Astrocyte (in vitro differentiated cells and primary cell): Measurements from ENCODE around the gene MED27. TPM values are rescaled to one million over a fixed set of nuclear protein-coding genes. Genes with fewer than 3 reads are reported as not detected.

ENCODE experiments used
- DNase-seq: peaks from one replicate; pipeline ENCODE4 v3.0.0-alpha.2; 2010; ENCODE audit warnings: low read depth
- FAIRE-seq: peaks from 2 replicates; lab custom pipeline; 2011; peaks lifted over from hg19 to GRCh38; lab: Jason Lieb, UNC
- H2AFZ ChIP-seq: 2 replicates; pipeline ENCODE4 v1.6.0; 2012; ENCODE audit warnings: low read depth, low read length, inconsistent platforms
- H3K27ac ChIP-seq: 2 replicates; pipeline ENCODE4 v1.5.1; 2011; ENCODE audit warnings: low read depth, low read length, inconsistent platforms
- H3K27me3 ChIP-seq: 2 replicates; pipeline ENCODE4 v1.6.0; 2011; ENCODE audit warnings: low read length, inconsistent platforms; ENCODE audit not compliant: insufficient read depth
- H3K36me3 ChIP-seq: 2 replicates; pipeline ENCODE4 v1.5.1; 2011; ENCODE audit warnings: low read length, inconsistent platforms; ENCODE audit not compliant: insufficient read depth
- H3K4me1 ChIP-seq: 2 replicates; pipeline ENCODE4 v1.5.1; 2011; ENCODE audit warnings: low read length, inconsistent platforms; ENCODE audit not compliant: insufficient read depth
- H3K4me2 ChIP-seq: 2 replicates; pipeline ENCODE4 v1.6.0; 2012; ENCODE audit warnings: low read length, inconsistent platforms
- H3K4me3 ChIP-seq: 2 replicates; pipeline ENCODE4 v1.5.1; 2011; ENCODE audit warnings: low read depth, mild to moderate bottlenecking, low read length, inconsistent platforms; ENCODE audit not compliant: insufficient read depth
- H3K79me2 ChIP-seq: 2 replicates; pipeline ENCODE4 v1.6.0; 2012; ENCODE audit warnings: mild to moderate bottlenecking, low read length, inconsistent platforms; ENCODE audit not compliant: insufficient read depth
- H3K9ac ChIP-seq: 2 replicates; pipeline ENCODE4 v1.6.0; 2012; ENCODE audit warnings: mild to moderate bottlenecking, low read length, inconsistent platforms
- H3K9me3 ChIP-seq: 2 replicates; pipeline ENCODE4 v1.5.1; 2012; ENCODE audit warnings: low read depth, mild to moderate bottlenecking, low read length, inconsistent platforms; ENCODE audit not compliant: insufficient read depth
- H4K20me1 ChIP-seq: 2 replicates; pipeline ENCODE4 v1.6.0; 2012; ENCODE audit warnings: low read length, inconsistent platforms; ENCODE audit not compliant: insufficient read depth
- H3K27ac Mint-ChIP-seq: one replicate; pipeline ENCODE4 v1.8.0; 2021; ENCODE audit warnings: mild to moderate bottlenecking, mixed read lengths; ENCODE audit not compliant: unreplicated experiment
- H3K27me3 Mint-ChIP-seq: one replicate; pipeline ENCODE4 v1.8.0; 2021; ENCODE audit warnings: low read depth, mixed read lengths; ENCODE audit not compliant: unreplicated experiment
- H3K36me3 Mint-ChIP-seq: one replicate; pipeline ENCODE4 v1.8.0; 2021; ENCODE audit warnings: low read depth, mixed read lengths; ENCODE audit not compliant: unreplicated experiment
- H3K4me1 Mint-ChIP-seq: one replicate; pipeline ENCODE4 v1.8.0; 2021; ENCODE audit warnings: low read depth, mixed read lengths; ENCODE audit not compliant: unreplicated experiment
- H3K4me3 Mint-ChIP-seq: one replicate; pipeline ENCODE4 v1.8.0; 2021; ENCODE audit warnings: mild to moderate bottlenecking, moderate library complexity, mixed read lengths; ENCODE audit not compliant: unreplicated experiment
- H3K9me3 Mint-ChIP-seq: one replicate; pipeline ENCODE4 v1.8.0; 2021; ENCODE audit warnings: mild to moderate bottlenecking, mixed read lengths; ENCODE audit not compliant: unreplicated experiment
- CTCF ChIP-seq: IDR thresholded peaks from 2 replicates; pipeline ENCODE4 v1.5.1; 2011; ENCODE audit warnings: low read depth, mild to moderate bottlenecking, inconsistent platforms, low read length, moderate library complexity; ENCODE audit not compliant: insufficient read depth
- EZH2 ChIP-seq: IDR thresholded peaks from 2 replicates; pipeline ENCODE4 v1.6.1; 2012; ENCODE audit warnings: mild to moderate bottlenecking, low read length, inconsistent platforms; ENCODE audit not compliant: insufficient read depth
- total RNA-seq: library from RNA; stranded (reverse); gene quantifications from 2 replicates; pipeline ENCODE4 v1.2.1, GENCODE V29; 2021

Gene MED27
- total RNA-seq, 1 donor from 2014 or later: 26.9 TPM

DNA sequence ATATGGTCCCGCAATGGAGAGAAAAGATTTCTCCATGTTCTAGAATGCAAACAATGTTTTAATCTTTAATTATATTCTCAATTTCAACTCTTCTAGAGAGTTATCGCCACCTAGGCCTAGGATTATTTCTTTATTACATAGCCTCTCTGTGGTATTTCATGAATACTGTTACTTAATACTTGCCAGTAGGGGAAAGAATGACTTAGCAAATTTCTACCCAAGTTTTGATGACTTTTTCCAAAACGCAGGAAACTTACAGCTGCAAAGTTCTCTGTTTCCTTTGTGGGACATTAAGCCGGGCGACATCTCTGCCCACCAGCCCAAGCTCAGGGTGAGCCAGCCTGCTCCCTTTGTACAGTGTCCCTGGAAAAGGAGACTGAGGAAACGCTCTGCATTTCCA is 73.8 kb downstream of the MED27 start:
- H3K9ac ChIP-seq: no peak overlapping the region
- no peak for FAIRE-seq
- H3K79me2 ChIP-seq: peaks cover 24% of the 10 kb centered on the region
- H2AFZ ChIP-seq: no peak overlapping the region
- H3K4me1 ChIP-seq: peaks cover 16% of the 10 kb centered on the region
- H4K20me1 ChIP-seq: peaks cover 62% of the 10 kb centered on the region
- DNase-seq: no peak
- no peak overlapping the region for H3K4me3 Mint-ChIP-seq
- H3K27me3 ChIP-seq: no peaks in the 10 kb centered on the region
- H3K9me3 ChIP-seq: peaks cover 3% of the 10 kb centered on the region
- no peak overlapping the region for H3K4me2 ChIP-seq
- TF ChIP-seq CTCF (no peak), EZH2 (no peak)
- H3K4me3 ChIP-seq: no peak overlapping the region
- peaks cover 16% of the 10 kb centered on the region for H3K36me3 Mint-ChIP-seq
- H3K27ac ChIP-seq: no peak overlapping the region
- no peaks in the 10 kb centered on the region for H3K36me3 ChIP-seq
- H3K9me3 Mint-ChIP-seq: peaks cover 7% of the 10 kb centered on the region
- H3K27me3 Mint-ChIP-seq: no peaks in the 10 kb centered on the region
- no peak overlapping the region for H3K27ac Mint-ChIP-seq
- H3K4me1 Mint-ChIP-seq: peaks cover 51% of the 10 kb centered on the region

DNA sequence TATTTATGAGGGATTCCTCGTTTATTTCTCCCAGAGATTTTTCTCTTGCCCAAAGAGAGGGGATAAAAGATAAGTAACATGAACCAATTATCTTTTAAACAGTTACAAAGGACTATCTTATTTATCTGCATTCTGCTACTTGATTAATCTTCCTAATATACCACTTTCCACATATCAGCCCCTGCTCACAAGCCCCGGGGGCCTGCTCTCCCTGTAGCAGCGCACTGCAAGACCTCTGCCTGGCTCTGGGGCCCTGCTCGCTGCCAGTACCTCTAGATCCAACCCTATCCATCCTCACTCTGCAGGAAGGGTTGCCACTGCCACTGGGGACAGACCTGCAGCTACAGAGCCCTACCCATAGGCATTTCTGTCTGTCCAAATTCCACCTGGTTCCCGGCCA is 75.3 kb downstream of the MED27 start:
- no peak overlapping the region for H2AFZ ChIP-seq
- H3K79me2 ChIP-seq: peaks cover 24% of the 10 kb centered on the region
- Mint-ChIP-seq H3K4me1 (peaks cover 61% of the 10 kb centered on the region), H3K36me3 (peaks cover 18% of the 10 kb centered on the region), H3K4me3 (no peak overlapping the region), H3K27me3 (no peaks in the 10 kb centered on the region), H3K9me3 (peaks cover 7% of the 10 kb centered on the region), H3K27ac (no peak overlapping the region)
- no peak overlapping the region for H3K4me2 ChIP-seq
- no peak overlapping the region for H3K27ac ChIP-seq
- H3K9ac ChIP-seq: no peak overlapping the region
- H3K4me3 ChIP-seq: no peak overlapping the region
- peaks cover 68% of the 10 kb centered on the region for H4K20me1 ChIP-seq
- no peaks in the 10 kb centered on the region for H3K27me3 ChIP-seq
- TF ChIP-seq EZH2 (no peak), CTCF (no peak)
- peaks cover 3% of the 10 kb centered on the region for H3K9me3 ChIP-seq
- peaks cover 22% of the 10 kb centered on the region for H3K4me1 ChIP-seq
- FAIRE-seq: no peak
- no peaks in the 10 kb centered on the region for H3K36me3 ChIP-seq
- DNase-seq: no peak

GRCh38 chr9:132003896-132004295 is 75.8 kb downstream of the MED27 start:
- H3K9me3 ChIP-seq: peaks cover 3% of the 10 kb centered on the region
- H3K79me2 ChIP-seq: peaks cover 24% of the 10 kb centered on the region
- peaks cover 22% of the 10 kb centered on the region for H3K4me1 ChIP-seq
- Mint-ChIP-seq H3K36me3 (peaks cover 18% of the 10 kb centered on the region), H3K4me3 (no peak overlapping the region), H3K27ac (no peak overlapping the region), H3K9me3 (peaks cover 7% of the 10 kb centered on the region), H3K4me1 (peaks cover 62% of the 10 kb centered on the region), H3K27me3 (no peaks in the 10 kb centered on the region)
- FAIRE-seq (no peak), DNase-seq (no peak)
- no peak overlapping the region for H3K4me3 ChIP-seq
- H4K20me1 ChIP-seq: peaks cover 70% of the 10 kb centered on the region
- H3K4me2 ChIP-seq: no peak overlapping the region
- H2AFZ ChIP-seq: no peak overlapping the region
- H3K36me3 ChIP-seq: no peaks in the 10 kb centered on the region
- H3K27me3 ChIP-seq: no peaks in the 10 kb centered on the region
- H3K27ac ChIP-seq: no peak overlapping the region
- no peak for TF ChIP-seq CTCF
- no peak for TF ChIP-seq EZH2
- no peak overlapping the region for H3K9ac ChIP-seq
